Retina (tissue), 1 donor: Measurements from ENCODE around the gene MIS18BP1.
"Not testable (repeated sequence)": the region's sequence is repeated elsewhere in the genome, so short reads cannot be mapped to it uniquely, and the experiment has no call there.

Source experiments
- DNase-seq: peaks from one replicate; pipeline ENCODE4 v3.0.0-alpha.2; 2016

The MIS18BP1 gene

GRCh38 chr14:45242706-45243105 is 10.3 kb downstream of the MIS18BP1 start:
- DNase-seq, result no peak

GRCh38 chr14:45238988-45239387 is 14.0 kb downstream of the MIS18BP1 start:
- DNase-seq, result no peak

- no peak for DNase-seq
Measured at GRCh38 chr14:45227566-45227965, 25.4 kb downstream of the MIS18BP1 start.

- no peak for DNase-seq
Measured at GRCh38 chr14:45222485-45223262, 30.3 kb downstream of the MIS18BP1 start.

GRCh38 chr14:45214341-45214740 is 38.7 kb downstream of the MIS18BP1 start:
- DNase-seq, result not testable (repeated sequence)

- DNase-seq, result not testable (repeated sequence)
Measured at GRCh38 chr14:45213716-45214115, 39.3 kb downstream of the MIS18BP1 start.

- DNase-seq, result no peak
Measured at GRCh38 chr14:45212231-45212630, 40.8 kb downstream of the MIS18BP1 start.

GRCh38 chr14:45211295-45211694 is 41.7 kb downstream of the MIS18BP1 start:
- no peak for DNase-seq

- no peak for DNase-seq
Measured at GRCh38 chr14:45210159-45210558, 42.8 kb downstream of the MIS18BP1 start.

- DNase-seq, result no peak
Measured at GRCh38 chr14:45204241-45204640, 48.8 kb downstream of the MIS18BP1 start.

GRCh38 chr14:45201905-45202304 is 51.1 kb downstream of the MIS18BP1 start:
- peak; percentile 15 for DNase-seq

- no peak for DNase-seq
Measured at GRCh38 chr14:45199230-45199629, 53.8 kb downstream of the MIS18BP1 start.

GRCh38 chr14:45198551-45198950 is 54.5 kb downstream of the MIS18BP1 start:
- no peak for DNase-seq

- DNase-seq, result no peak
Measured at GRCh38 chr14:45194964-45195363, 58.0 kb downstream of the MIS18BP1 start.

- no peak for DNase-seq
Measured at GRCh38 chr14:45185100-45185814, 67.7 kb downstream of the MIS18BP1 start.

- no peak for DNase-seq
Measured at GRCh38 chr14:45181806-45182205, 71.2 kb downstream of the MIS18BP1 start.

- no peak for DNase-seq
Measured at GRCh38 chr14:45181329-45181728, 71.7 kb downstream of the MIS18BP1 start.

- DNase-seq, result no peak
Measured at GRCh38 chr14:45177076-45177475, 75.9 kb downstream of the MIS18BP1 start.

- DNase-seq, result no peak
Measured at GRCh38 chr14:45169906-45170305, 83.1 kb downstream of the MIS18BP1 start.

- DNase-seq, result no peak
Measured at GRCh38 chr14:45156067-45156466, 96.9 kb downstream of the MIS18BP1 start.
